Astrocyte (in vitro differentiated cells and primary cell): ENCODE results near the gene POU6F2. TPM values are rescaled to one million over a fixed set of nuclear protein-coding genes. Genes with fewer than 3 reads are reported as not detected.

Source experiments
- DNase-seq: peaks from one replicate; pipeline ENCODE4 v3.0.0-alpha.2; 2010; ENCODE audit warnings: low read depth
- FAIRE-seq: peaks from 2 replicates; lab custom pipeline; 2011; peaks lifted over from hg19 to GRCh38; lab: Jason Lieb, UNC
- H2AFZ ChIP-seq: 2 replicates; pipeline ENCODE4 v1.6.0; 2012; ENCODE audit warnings: low read depth, low read length, inconsistent platforms
- H3K27ac ChIP-seq: 2 replicates; pipeline ENCODE4 v1.5.1; 2011; ENCODE audit warnings: low read depth, low read length, inconsistent platforms
- H3K27me3 ChIP-seq: 2 replicates; pipeline ENCODE4 v1.6.0; 2011; ENCODE audit warnings: low read length, inconsistent platforms; ENCODE audit not compliant: insufficient read depth
- H3K36me3 ChIP-seq: 2 replicates; pipeline ENCODE4 v1.5.1; 2011; ENCODE audit warnings: low read length, inconsistent platforms; ENCODE audit not compliant: insufficient read depth
- H3K4me1 ChIP-seq: 2 replicates; pipeline ENCODE4 v1.5.1; 2011; ENCODE audit warnings: low read length, inconsistent platforms; ENCODE audit not compliant: insufficient read depth
- H3K4me2 ChIP-seq: 2 replicates; pipeline ENCODE4 v1.6.0; 2012; ENCODE audit warnings: low read length, inconsistent platforms
- H3K4me3 ChIP-seq: 2 replicates; pipeline ENCODE4 v1.5.1; 2011; ENCODE audit warnings: low read depth, mild to moderate bottlenecking, low read length, inconsistent platforms; ENCODE audit not compliant: insufficient read depth
- H3K79me2 ChIP-seq: 2 replicates; pipeline ENCODE4 v1.6.0; 2012; ENCODE audit warnings: mild to moderate bottlenecking, low read length, inconsistent platforms; ENCODE audit not compliant: insufficient read depth
- H3K9ac ChIP-seq: 2 replicates; pipeline ENCODE4 v1.6.0; 2012; ENCODE audit warnings: mild to moderate bottlenecking, low read length, inconsistent platforms
- H3K9me3 ChIP-seq: 2 replicates; pipeline ENCODE4 v1.5.1; 2012; ENCODE audit warnings: low read depth, mild to moderate bottlenecking, low read length, inconsistent platforms; ENCODE audit not compliant: insufficient read depth
- H4K20me1 ChIP-seq: 2 replicates; pipeline ENCODE4 v1.6.0; 2012; ENCODE audit warnings: low read length, inconsistent platforms; ENCODE audit not compliant: insufficient read depth
- H3K27ac Mint-ChIP-seq: one replicate; pipeline ENCODE4 v1.8.0; 2021; ENCODE audit warnings: mild to moderate bottlenecking, mixed read lengths; ENCODE audit not compliant: unreplicated experiment
- H3K27me3 Mint-ChIP-seq: one replicate; pipeline ENCODE4 v1.8.0; 2021; ENCODE audit warnings: low read depth, mixed read lengths; ENCODE audit not compliant: unreplicated experiment
- H3K36me3 Mint-ChIP-seq: one replicate; pipeline ENCODE4 v1.8.0; 2021; ENCODE audit warnings: low read depth, mixed read lengths; ENCODE audit not compliant: unreplicated experiment
- H3K4me1 Mint-ChIP-seq: one replicate; pipeline ENCODE4 v1.8.0; 2021; ENCODE audit warnings: low read depth, mixed read lengths; ENCODE audit not compliant: unreplicated experiment
- H3K4me3 Mint-ChIP-seq: one replicate; pipeline ENCODE4 v1.8.0; 2021; ENCODE audit warnings: mild to moderate bottlenecking, moderate library complexity, mixed read lengths; ENCODE audit not compliant: unreplicated experiment
- H3K9me3 Mint-ChIP-seq: one replicate; pipeline ENCODE4 v1.8.0; 2021; ENCODE audit warnings: mild to moderate bottlenecking, mixed read lengths; ENCODE audit not compliant: unreplicated experiment
- CTCF ChIP-seq: IDR thresholded peaks from 2 replicates; pipeline ENCODE4 v1.5.1; 2011; ENCODE audit warnings: low read depth, mild to moderate bottlenecking, inconsistent platforms, low read length, moderate library complexity; ENCODE audit not compliant: insufficient read depth
- EZH2 ChIP-seq: IDR thresholded peaks from 2 replicates; pipeline ENCODE4 v1.6.1; 2012; ENCODE audit warnings: mild to moderate bottlenecking, low read length, inconsistent platforms; ENCODE audit not compliant: insufficient read depth
- total RNA-seq: library from RNA; stranded (reverse); gene quantifications from 2 replicates; pipeline ENCODE4 v1.2.1, GENCODE V29; 2021

Gene POU6F2
- total RNA-seq, 1 donor from 2014 or later = 0.45 TPM

- no peaks in the 10 kb centered on the region for H3K36me3 ChIP-seq
- TF ChIP-seq EZH2 = no peak
- no peak for TF ChIP-seq CTCF
- H3K4me2 ChIP-seq = no peak overlapping the region
- H3K27ac ChIP-seq = no peak overlapping the region
- H2AFZ ChIP-seq = no peak overlapping the region
- no peaks in the 10 kb centered on the region for H3K9me3 ChIP-seq
- H3K4me3 ChIP-seq = no peak overlapping the region
- H3K9ac ChIP-seq = no peak overlapping the region
- H3K4me3 Mint-ChIP-seq = no peak overlapping the region
- H3K27me3 ChIP-seq = no peaks in the 10 kb centered on the region
- H3K36me3 Mint-ChIP-seq = no peaks in the 10 kb centered on the region
- no peaks in the 10 kb centered on the region for H3K27me3 Mint-ChIP-seq
- peaks cover 3% of the 10 kb centered on the region for H3K4me1 ChIP-seq
- H3K4me1 Mint-ChIP-seq = peaks cover 25% of the 10 kb centered on the region
- H3K9me3 Mint-ChIP-seq = peaks cover 2% of the 10 kb centered on the region
- no peaks in the 10 kb centered on the region for H3K79me2 ChIP-seq
- no peak for DNase-seq
- no peak overlapping the region for H3K27ac Mint-ChIP-seq
- FAIRE-seq = no peak
- no peaks in the 10 kb centered on the region for H4K20me1 ChIP-seq
These were observed 455.2 kb downstream of the POU6F2 start for GRCh38 chr7:39432807-39433416.

GRCh38 chr7:39433550-39433949 is 455.8 kb downstream of the POU6F2 start:
- Mint-ChIP-seq H3K4me1 (peaks cover 19% of the 10 kb centered on the region), H3K36me3 (no peaks in the 10 kb centered on the region), H3K27me3 (no peaks in the 10 kb centered on the region), H3K4me3 (no peak overlapping the region), H3K27ac (no peak overlapping the region), H3K9me3 (peaks cover 2% of the 10 kb centered on the region)
- H4K20me1 ChIP-seq = no peaks in the 10 kb centered on the region
- peaks cover under 1% of the 10 kb centered on the region for H3K4me1 ChIP-seq
- no peaks in the 10 kb centered on the region for H3K79me2 ChIP-seq
- TF ChIP-seq CTCF (no peak), EZH2 (no peak)
- no peak for FAIRE-seq
- H3K9me3 ChIP-seq = no peaks in the 10 kb centered on the region
- no peak overlapping the region for H2AFZ ChIP-seq
- no peak overlapping the region for H3K9ac ChIP-seq
- DNase-seq = no peak
- no peaks in the 10 kb centered on the region for H3K27me3 ChIP-seq
- no peaks in the 10 kb centered on the region for H3K36me3 ChIP-seq
- no peak overlapping the region for H3K27ac ChIP-seq
- no peak overlapping the region for H3K4me2 ChIP-seq
- no peak overlapping the region for H3K4me3 ChIP-seq

- no peaks in the 10 kb centered on the region for H3K36me3 ChIP-seq
- no peak overlapping the region for H3K4me3 Mint-ChIP-seq
- DNase-seq = no peak
- no peak overlapping the region for H3K9ac ChIP-seq
- H3K4me1 Mint-ChIP-seq = peaks cover 16% of the 10 kb centered on the region
- H3K27me3 ChIP-seq = no peaks in the 10 kb centered on the region
- no peak for FAIRE-seq
- H4K20me1 ChIP-seq = no peaks in the 10 kb centered on the region
- H3K4me2 ChIP-seq = no peak overlapping the region
- H2AFZ ChIP-seq = no peak overlapping the region
- H3K4me3 ChIP-seq = no peak overlapping the region
- TF ChIP-seq CTCF (no peak), EZH2 (no peak)
- no peaks in the 10 kb centered on the region for H3K27me3 Mint-ChIP-seq
- no peaks in the 10 kb centered on the region for H3K4me1 ChIP-seq
- H3K9me3 Mint-ChIP-seq = peaks cover 2% of the 10 kb centered on the region
- no peak overlapping the region for H3K27ac ChIP-seq
- H3K36me3 Mint-ChIP-seq = no peaks in the 10 kb centered on the region
- H3K79me2 ChIP-seq = no peaks in the 10 kb centered on the region
- H3K27ac Mint-ChIP-seq = no peak overlapping the region
- H3K9me3 ChIP-seq = no peaks in the 10 kb centered on the region
These were observed 456.3 kb downstream of the POU6F2 start for GRCh38 chr7:39434012-39434411.
